H1 (cell line): Measurements from ENCODE around the gene CCNA2. TPM values are rescaled to one million over a fixed set of nuclear protein-coding genes. Genes with fewer than 3 reads are reported as not detected.

Experiments used
- E2F6 ChIP-seq: IDR thresholded peaks from 2 replicates; pipeline ENCODE4 v1.6.1; 2012; ENCODE audit warnings: inconsistent platforms
- FOSL1 ChIP-seq: IDR thresholded peaks from 2 replicates; pipeline ENCODE4 v1.6.1; 2011; ENCODE audit warnings: mild to moderate bottlenecking, low read depth, low read length, moderate library complexity; ENCODE audit not compliant: insufficient read depth
- GABPA ChIP-seq: IDR thresholded peaks from 2 replicates; pipeline ENCODE4 v1.6.1; 2011; ENCODE audit warnings: mild to moderate bottlenecking, low read length, moderate library complexity, borderline replicate concordance; ENCODE audit not compliant: insufficient read depth
- HDAC6 ChIP-seq: IDR thresholded peaks from one replicate; pipeline ENCODE4 v1.7.1; 2012; ENCODE audit warnings: low read depth, mild to moderate bottlenecking, inconsistent platforms, low read length, moderate library complexity
- JUN ChIP-seq: IDR thresholded peaks from 2 replicates; pipeline ENCODE4 v1.6.1; 2011; ENCODE audit warnings: low read depth, mild to moderate bottlenecking, improper control_type of control experiment, low read length
- MAFK ChIP-seq: IDR thresholded peaks from 2 replicates; pipeline ENCODE4 v1.6.1; 2012; ENCODE audit warnings: low read depth, mild to moderate bottlenecking, improper control_type of control experiment, low read length
- SIN3A ChIP-seq, 2 experiments: IDR thresholded peaks in 1 of 2; conservative IDR thresholded peaks in 1 of 2; 2 replicates each; pipeline ENCODE4 v1.6.1; 2011 to 2012; ENCODE audit warnings: low read length in 2 of 2, improper control_type of control experiment in 1 of 2, low read depth in 1 of 2, mild to moderate bottlenecking in 1 of 2
- SRF ChIP-seq: IDR thresholded peaks from 2 replicates; pipeline ENCODE4 v1.6.1; 2011; ENCODE audit warnings: mild to moderate bottlenecking, low read depth, low read length, moderate library complexity
- TCF12 ChIP-seq: IDR thresholded peaks from 2 replicates; pipeline ENCODE4 v1.6.1; 2011; ENCODE audit warnings: low read depth, mild to moderate bottlenecking, low read length
- ZNF274 ChIP-seq: IDR thresholded peaks from 2 replicates; pipeline ENCODE4 v1.7.0; 2012; ENCODE audit warnings: low read length, borderline replicate concordance; ENCODE audit errors: extremely low read depth
- polyA plus RNA-seq, 7 experiments: library from polyadenylated mRNA; depleted of rRNA in 3 of 7; stranded (reverse) in 5 of 7; unstranded in 2 of 7; fragments of >200 nt in 5 of 7; fragments of 200-250 nt in 2 of 7; gene quantifications; 1 replicate in 5 of 7; 2 replicates in 1 of 7; 4 replicates in 1 of 7; pipeline versions ENCODE4 v1.2.1 to v1.2.3, GENCODE V29; 2011 to 2013; ENCODE audit warnings: missing spikeins in 2 of 7, mixed read lengths in 2 of 7
- total RNA-seq: library from RNA; stranded (reverse); fragmentation: NEBNext Ultra II Directional; extraction: Animal tissue kit (Norgen Biotek cat#: 25700); gene quantifications from 2 replicates; pipeline ENCODE4 v1.2.1, GENCODE V29; 2021

Gene CCNA2
- total and polyA plus RNA-seq, 2 of the 8 experiments (the other 6 are each of a cell fraction or from before 2014, with no cell fraction given) = 42.1 to 98.6 TPM

- TF ChIP-seq ZNF274 (no peak), FOSL1 (no peak), TCF12 (no peak), GABPA (no peak), E2F6 (no peak), JUN (no peak), HDAC6 (no peak), SIN3A (conservative IDR thresholded peaks at IDR 0.05 in 1 of 2, IDR thresholded peaks at IDR 0.05 in 1 of 2; ENCODE audit: low read depth in 1 of 2, low read length in 2 of 2) (no peak), MAFK (no peak), SRF (no peak)
Measured at GRCh38 chr4:121800638-121800960, 23.1 kb downstream of the CCNA2 start (continued).
